ENCODE measurements around the gene BRAP. TPM values are rescaled to one million over a fixed set of nuclear protein-coding genes. Genes with fewer than 3 reads are reported as not detected.
"Not testable (repeated sequence)": the region's sequence is repeated elsewhere in the genome, so short reads cannot be mapped to it uniquely, and the experiment has no call there.

BRAP gene
- total and polyA plus RNA-seq, 10 donors, result 6.4 to 19.6 (median 16.5) TPM

DNA sequence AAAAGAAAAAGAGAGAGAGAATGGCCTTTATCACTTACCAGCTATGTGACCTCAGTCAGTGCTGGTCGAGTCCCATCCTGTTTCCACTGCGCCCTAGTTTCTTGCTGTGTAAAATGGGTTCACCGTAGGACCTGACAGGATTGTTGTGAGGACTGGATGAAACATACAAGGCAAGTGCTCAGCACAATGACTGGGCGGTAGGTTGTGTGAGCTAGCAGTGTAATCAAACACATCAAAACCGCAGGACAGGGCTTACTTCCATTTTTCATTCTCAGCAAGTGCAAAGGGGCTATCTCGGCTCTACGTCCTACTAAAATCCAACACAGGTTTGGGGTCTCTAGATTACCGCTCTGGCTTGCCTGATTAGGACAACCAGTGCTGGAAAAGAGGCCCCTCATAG lies 50.2 kb downstream of the BRAP start:
- no peak overlapping the region for H3K4me3 ChIP-seq
- H3K27ac ChIP-seq, result peak overlapping the region in 6 of 8 donors; percentile 16 to 59 (median 54)
- peaks cover 0 to 20% (median 2%) of the 10 kb centered on the region in 6 donors for H3K36me3 ChIP-seq
- DNase-seq, result peak; percentile 16
- intact Hi-C loops (cut with DNase I; ENCODE audit: low total_unique reads), result no loop called here
- no peaks in the 10 kb centered on the region for H3K9me3 ChIP-seq
- TF ChIP-seq, protein P1, sequence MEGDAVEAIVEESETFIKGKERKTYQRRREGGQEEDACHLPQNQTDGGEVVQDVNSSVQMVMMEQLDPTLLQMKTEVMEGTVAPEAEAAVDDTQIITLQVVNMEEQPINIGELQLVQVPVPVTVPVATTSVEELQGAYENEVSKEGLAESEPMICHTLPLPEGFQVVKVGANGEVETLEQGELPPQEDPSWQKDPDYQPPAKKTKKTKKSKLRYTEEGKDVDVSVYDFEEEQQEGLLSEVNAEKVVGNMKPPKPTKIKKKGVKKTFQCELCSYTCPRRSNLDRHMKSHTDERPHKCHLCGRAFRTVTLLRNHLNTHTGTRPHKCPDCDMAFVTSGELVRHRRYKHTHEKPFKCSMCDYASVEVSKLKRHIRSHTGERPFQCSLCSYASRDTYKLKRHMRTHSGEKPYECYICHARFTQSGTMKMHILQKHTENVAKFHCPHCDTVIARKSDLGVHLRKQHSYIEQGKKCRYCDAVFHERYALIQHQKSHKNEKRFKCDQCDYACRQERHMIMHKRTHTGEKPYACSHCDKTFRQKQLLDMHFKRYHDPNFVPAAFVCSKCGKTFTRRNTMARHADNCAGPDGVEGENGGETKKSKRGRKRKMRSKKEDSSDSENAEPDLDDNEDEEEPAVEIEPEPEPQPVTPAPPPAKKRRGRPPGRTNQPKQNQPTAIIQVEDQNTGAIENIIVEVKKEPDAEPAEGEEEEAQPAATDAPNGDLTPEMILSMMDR (IDR thresholded peaks at IDR 0.05 in 8 of 11, conservative IDR thresholded peaks at IDR 0.05 in 3 of 11), result no peak
- peak in 1 of 3 donors; percentile 4 for TF ChIP-seq POLR2AphosphoS5 (IDR thresholded peaks at IDR 0.05)
- no peaks in the 10 kb centered on the region for H3K27me3 ChIP-seq (replicated peaks in 1 of 7)
- 54 to 66% (median 59%) methylated on average over 8 of the region's 8 CpGs for WGBS, 5 donors
- peaks cover 0 to 22% (median 8%) of the 10 kb centered on the region in 6 donors for H3K4me1 ChIP-seq

DNA sequence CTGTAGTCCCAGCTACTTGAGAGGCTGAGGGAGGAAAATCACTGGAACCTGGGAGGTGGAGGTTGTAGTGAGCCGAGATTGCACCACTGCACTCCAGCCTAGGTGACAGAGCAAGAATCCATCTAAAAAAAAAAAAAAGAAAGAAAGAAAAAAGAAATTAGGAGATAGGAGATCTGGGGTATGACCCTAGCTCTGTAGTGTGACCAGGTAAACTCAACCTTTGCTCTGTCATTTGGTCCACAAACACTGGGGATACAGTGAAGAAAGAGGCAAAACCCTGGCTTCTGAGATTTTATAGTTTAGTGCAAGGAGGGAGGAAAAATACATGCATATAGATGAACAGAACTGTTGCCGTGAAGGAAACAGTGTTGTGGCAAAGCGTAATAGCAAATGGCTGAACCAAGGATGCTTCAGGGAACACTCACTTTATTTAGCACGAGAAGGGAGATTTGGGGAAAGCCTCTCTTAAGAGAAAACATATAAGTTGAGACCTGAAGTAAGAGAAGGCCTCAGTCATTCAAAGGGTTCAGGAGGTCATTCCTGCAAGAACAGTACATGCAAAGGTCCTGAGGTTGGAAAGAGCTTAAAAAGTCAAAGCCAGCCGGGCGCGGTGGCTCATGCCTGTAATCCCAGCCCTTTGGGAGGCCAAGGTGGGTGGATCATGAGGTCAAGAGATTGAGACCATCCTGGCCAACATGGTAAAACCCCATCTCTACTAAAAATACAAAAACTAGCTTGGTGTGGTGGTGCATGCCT lies 57.1 kb downstream of the BRAP start:
- no peak for DNase-seq
- Histone ChIP-seq H3K36me3 (no peaks in the 10 kb centered on the region), H3K27me3 (replicated peaks in 1 of 7) (no peaks in the 10 kb centered on the region), H3K27ac (no peak overlapping the region), H3K4me3 (no peak overlapping the region), H3K4me1 (no peaks in the 10 kb centered on the region), H3K9me3 (no peaks in the 10 kb centered on the region)
- 84 to 98% (median 96%) methylated on average over 7 of the region's 7 CpGs for WGBS, 5 donors
- intact Hi-C loops (cut with DNase I; ENCODE audit: low total_unique reads), result no loop called here
- TF ChIP-seq POLR2AphosphoS5 (IDR thresholded peaks at IDR 0.05) (no peak), POLR2A (IDR thresholded peaks at IDR 0.05) (no peak)
- TF ChIP-seq, protein P1 (IDR thresholded peaks at IDR 0.05 in 8 of 11, conservative IDR thresholded peaks at IDR 0.05 in 3 of 11), result no peak

DNA sequence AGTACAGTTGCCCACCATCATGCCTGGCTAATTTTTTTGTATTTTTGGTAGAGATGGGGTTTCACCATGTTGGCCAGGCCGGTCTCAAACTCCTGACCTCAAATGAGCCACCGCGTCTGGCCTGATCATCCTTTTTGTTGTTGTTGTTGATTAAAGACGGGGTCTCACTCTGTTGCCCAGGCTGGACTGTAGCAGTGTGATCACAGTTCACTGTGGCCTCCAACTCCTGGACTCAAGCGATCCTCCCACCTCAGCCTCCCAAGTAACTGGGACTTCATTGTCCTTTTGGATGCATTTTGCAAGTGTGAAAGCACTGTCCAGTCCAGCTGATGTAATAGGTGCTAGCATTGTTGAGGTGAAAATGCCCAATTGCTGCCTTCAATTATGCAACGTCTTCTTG lies 59.5 kb downstream of the BRAP start:
- DNase-seq, result no peak
- H3K9me3 ChIP-seq, result no peaks in the 10 kb centered on the region
- no peak overlapping the region for H3K4me3 ChIP-seq
- no peaks in the 10 kb centered on the region for H3K4me1 ChIP-seq
- intact Hi-C loops (cut with DNase I; ENCODE audit: low total_unique reads), result no loop called here
- TF ChIP-seq POLR2A (IDR thresholded peaks at IDR 0.05) (no peak), POLR2AphosphoS5 (IDR thresholded peaks at IDR 0.05) (no peak)
- TF ChIP-seq, protein P1 (IDR thresholded peaks at IDR 0.05 in 8 of 11, conservative IDR thresholded peaks at IDR 0.05 in 3 of 11), result no peak
- no peaks in the 10 kb centered on the region for H3K27me3 ChIP-seq (replicated peaks in 1 of 7)
- H3K27ac ChIP-seq, result no peak overlapping the region
- H3K36me3 ChIP-seq, result no peaks in the 10 kb centered on the region
- 91 to 98% (median 95%) methylated on average over 6 of the region's 6 CpGs for WGBS, 5 donors

DNA sequence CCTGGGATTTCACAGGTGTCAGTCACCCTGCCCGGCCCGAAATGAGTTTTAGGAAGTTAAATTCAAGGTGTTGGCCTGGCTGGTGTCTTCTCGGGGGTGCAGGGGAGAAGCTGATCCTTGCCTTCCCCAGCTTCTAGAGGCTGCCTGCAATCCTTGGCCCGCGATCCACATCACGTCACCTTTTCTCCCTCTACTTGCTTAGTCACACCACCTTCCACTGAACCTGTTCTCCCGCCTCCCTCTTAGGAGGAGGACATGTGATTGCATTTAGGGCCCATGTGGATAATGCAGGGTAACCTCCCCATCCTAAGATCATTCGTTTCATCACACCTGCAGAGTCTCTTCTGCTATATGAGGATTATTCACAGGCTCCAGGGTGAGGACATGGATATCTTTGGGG lies 61.2 kb downstream of the BRAP start:
- no peaks in the 10 kb centered on the region for H3K27me3 ChIP-seq (replicated peaks in 1 of 7)
- H3K27ac ChIP-seq, result no peak overlapping the region
- 85 to 96% (median 89%) methylated on average over 8 of the region's 8 CpGs for WGBS, 5 donors
- TF ChIP-seq POLR2A (IDR thresholded peaks at IDR 0.05) (no peak), POLR2AphosphoS5 (IDR thresholded peaks at IDR 0.05) (no peak)
- TF ChIP-seq, protein P1 (IDR thresholded peaks at IDR 0.05 in 8 of 11, conservative IDR thresholded peaks at IDR 0.05 in 3 of 11), result no peak
- no peak for DNase-seq
- H3K9me3 ChIP-seq, result no peaks in the 10 kb centered on the region
- H3K36me3 ChIP-seq, result no peaks in the 10 kb centered on the region
- intact Hi-C loops (cut with DNase I; ENCODE audit: low total_unique reads), result no loop called here
- H3K4me1 ChIP-seq, result no peaks in the 10 kb centered on the region
- H3K4me3 ChIP-seq, result no peak overlapping the region

DNA sequence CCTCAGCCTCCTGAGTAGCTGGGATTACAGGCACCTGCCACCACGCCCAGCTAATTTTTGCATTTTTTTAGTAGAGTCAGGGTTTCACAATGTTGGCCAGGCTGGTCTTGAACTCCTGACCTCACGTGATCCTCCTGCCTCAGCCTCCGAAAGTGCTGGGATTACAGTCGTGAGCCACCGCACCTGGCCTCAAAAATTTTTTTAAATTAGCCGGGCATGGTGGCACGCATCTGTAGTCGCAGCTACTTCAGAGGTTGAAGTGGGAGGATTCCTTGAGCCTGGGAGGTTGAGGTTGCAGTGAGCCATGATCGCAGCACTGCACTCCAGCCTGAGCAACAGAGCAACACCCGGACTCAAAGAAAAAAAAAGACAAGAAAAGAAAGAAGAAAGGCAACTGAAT lies 67.9 kb downstream of the BRAP start:
- H3K27me3 ChIP-seq (replicated peaks in 1 of 7); H3K4me1 ChIP-seq; H3K9me3 ChIP-seq; H3K36me3 ChIP-seq; intact Hi-C loops (cut with DNase I; ENCODE audit: low total_unique reads); H3K27ac ChIP-seq; H3K4me3 ChIP-seq: not testable (repeated sequence)
- 84 to 95% (median 92%) methylated on average over 10 of the region's 10 CpGs for WGBS, 5 donors
- DNase-seq, result peak; percentile 43

Measured in spleen (tissue), 11 donors.